ENCODE results near the gene WNT6. TPM values are rescaled to one million over a fixed set of nuclear protein-coding genes. Genes with fewer than 3 reads are reported as not detected.

Gene WNT6
- total RNA-seq, 2 experiments from 2014 or later = not detected

DNA sequence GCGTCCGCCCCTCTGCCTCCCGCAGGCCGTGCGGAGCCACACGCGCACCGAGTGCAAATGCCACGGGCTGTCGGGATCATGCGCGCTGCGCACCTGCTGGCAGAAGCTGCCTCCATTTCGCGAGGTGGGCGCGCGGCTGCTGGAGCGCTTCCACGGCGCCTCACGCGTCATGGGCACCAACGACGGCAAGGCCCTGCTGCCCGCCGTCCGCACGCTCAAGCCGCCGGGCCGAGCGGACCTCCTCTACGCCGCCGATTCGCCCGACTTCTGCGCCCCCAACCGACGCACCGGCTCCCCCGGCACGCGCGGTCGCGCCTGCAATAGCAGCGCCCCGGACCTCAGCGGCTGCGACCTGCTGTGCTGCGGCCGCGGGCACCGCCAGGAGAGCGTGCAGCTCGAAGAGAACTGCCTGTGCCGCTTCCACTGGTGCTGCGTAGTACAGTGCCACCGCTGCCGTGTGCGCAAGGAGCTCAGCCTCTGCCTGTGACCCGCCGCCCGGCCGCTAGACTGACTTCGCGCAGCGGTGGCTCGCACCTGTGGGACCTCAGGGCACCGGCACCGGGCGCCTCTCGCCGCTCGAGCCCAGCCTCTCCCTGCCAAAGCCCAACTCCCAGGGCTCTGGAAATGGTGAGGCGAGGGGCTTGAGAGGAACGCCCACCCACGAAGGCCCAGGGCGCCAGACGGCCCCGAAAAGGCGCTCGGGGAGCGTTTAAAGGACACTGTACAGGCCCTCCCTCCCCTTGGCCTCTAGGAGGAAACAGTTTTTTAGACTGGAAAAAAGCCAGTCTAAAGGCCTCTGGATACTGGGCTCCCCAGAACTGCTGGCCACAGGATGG, 14.0 kb downstream of the WNT6 start:
- H3K9me3 ChIP-seq (ENCODE audit: control insufficient read depth in 1 of 2, insufficient read depth in 1 of 2, low read length in 2 of 2) = peaks cover 0 to 15% of the 10 kb centered on the region in 2 experiments
- peaks cover 59% of the 10 kb centered on the region for H3K4me1 ChIP-seq (ENCODE audit: insufficient read depth, low read length)
- intact Hi-C loops (cut with DNase I, micrococcal nuclease) = no loop called here
- Mint-ChIP-seq H3K27me3 (peaks cover 55% of the 10 kb centered on the region), H3K27ac (no peak overlapping the region), H3K4me3 (peak overlapping the region; percentile 26), H3K36me3 (ENCODE audit: low read depth) (no peaks in the 10 kb centered on the region), H3K9me3 (no peaks in the 10 kb centered on the region), H3K4me1 (ENCODE audit: low read depth) (peaks cover 42% of the 10 kb centered on the region)
- peak in 2 of 14 experiments; percentile 45 to 53 for DNase-seq
- H3K27me3 ChIP-seq (ENCODE audit: control insufficient read depth in 1 of 2, insufficient read depth in 2 of 2, low read length in 2 of 2) = peaks cover 33 to 36% of the 10 kb centered on the region in 2 experiments
- no peaks in the 10 kb centered on the region for H3K36me3 ChIP-seq (ENCODE audit: insufficient read depth, low read length)
- TF ChIP-seq CTCF (IDR thresholded peaks at IDR 0.05) = no peak
- H3K27ac ChIP-seq (ENCODE audit: low read depth in 1 of 2, low read length in 2 of 2) = no peak overlapping the region
- H3K4me3 ChIP-seq (ENCODE audit: low read length) = no peak overlapping the region
- ChIA-PET POLR2A (interaction anchor here (1.2 to 19.6 kb wide), 2 partner anchors 22 to 106 kb away, joined by 3 to 455 read pairs; no protein-coding TSS in a partner anchor), CTCF (interaction anchor here (0.6 to 12.1 kb wide), 4 partner anchors 23 to 166 kb away, joined by 3 to 500 read pairs (median 14); no protein-coding TSS in a partner anchor)
- ATAC-seq (ENCODE audit: poor library complexity) = no peak

- Histone ChIP-seq H3K27ac (ENCODE audit: low read depth in 1 of 2, low read length in 2 of 2) (no peak overlapping the region), H3K36me3 (ENCODE audit: insufficient read depth, low read length) (no peaks in the 10 kb centered on the region), H3K4me1 (ENCODE audit: insufficient read depth, low read length) (peaks cover 77% of the 10 kb centered on the region), H3K4me3 (ENCODE audit: low read length) (no peak overlapping the region), H3K27me3 (ENCODE audit: control insufficient read depth in 1 of 2, insufficient read depth in 2 of 2, low read length in 2 of 2) (peaks cover 32 to 36% of the 10 kb centered on the region in 2 experiments), H3K9me3 (ENCODE audit: control insufficient read depth in 1 of 2, insufficient read depth in 1 of 2, low read length in 2 of 2) (peaks cover 0 to 15% of the 10 kb centered on the region in 2 experiments)
- Mint-ChIP-seq H3K4me1 (ENCODE audit: low read depth) (peaks cover 50% of the 10 kb centered on the region), H3K4me3 (no peak overlapping the region), H3K9me3 (no peaks in the 10 kb centered on the region), H3K27ac (no peak overlapping the region), H3K27me3 (peaks cover 49% of the 10 kb centered on the region), H3K36me3 (ENCODE audit: low read depth) (no peaks in the 10 kb centered on the region)
- CTCF ChIA-PET = interaction anchor here (0.7 to 12.1 kb wide), 18 partner anchors 9 to 374 kb away, joined by 3 to 500 read pairs (median 4); partner anchors contain the start of gene TTLL4
- TF ChIP-seq CTCF (IDR thresholded peaks at IDR 0.05) = no peak
- intact Hi-C loops (cut with DNase I, micrococcal nuclease) = loop anchor here (1.0 to 5.0 kb wide), 3 partner anchors 23 to 107 kb away; no protein-coding TSS in a partner anchor
- no peak for ATAC-seq (ENCODE audit: poor library complexity)
- DNase-seq = no peak
- POLR2A ChIA-PET = interaction anchor here (1.0 to 19.6 kb wide), 3 partner anchors 20 to 33 kb away, joined by 3 to 455 read pairs (median 3); no protein-coding TSS in a partner anchor
These were observed 16.2 kb downstream of the WNT6 start for GRCh38 chr2:218875692-218876246.

DNA sequence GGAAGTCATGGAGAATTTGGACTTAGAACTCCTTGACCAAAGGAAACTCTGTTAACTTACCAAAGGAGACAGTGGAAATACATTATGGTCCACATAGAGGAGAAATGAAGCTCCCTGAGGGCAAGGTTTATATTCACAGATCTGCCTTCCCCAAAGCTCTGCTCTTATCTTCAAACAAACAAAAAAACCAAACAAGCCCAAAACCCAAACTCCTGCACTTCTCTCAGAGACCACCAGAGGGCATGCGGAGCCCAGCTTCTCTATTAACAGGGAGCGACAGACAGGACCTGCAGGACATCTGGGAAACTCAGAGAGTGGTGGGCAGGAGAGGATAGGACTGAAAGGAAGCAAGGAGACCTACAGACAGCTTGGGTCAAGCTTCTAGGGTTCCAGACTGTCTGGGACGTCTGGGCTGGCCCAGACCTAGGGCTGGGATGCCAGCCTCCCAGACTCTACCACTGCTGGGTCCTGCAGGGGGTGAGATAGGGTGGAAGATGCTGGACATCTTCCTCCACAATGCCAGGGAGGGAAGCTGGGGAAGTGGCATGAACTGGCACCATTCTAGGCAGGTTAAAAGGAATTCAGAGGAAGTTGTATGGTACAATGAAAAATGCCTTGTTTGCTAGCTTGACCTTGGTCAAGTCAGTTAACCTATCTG, 17.1 kb downstream of the WNT6 start:
- ATAC-seq (ENCODE audit: poor library complexity) = no peak
- peaks cover 54% of the 10 kb centered on the region for H3K4me1 Mint-ChIP-seq (ENCODE audit: low read depth)

More for the DNA sequence above, 17.1 kb downstream of the WNT6 start:
- H3K27ac ChIP-seq (ENCODE audit: low read depth in 1 of 2, low read length in 2 of 2) = no peak overlapping the region
- H3K4me3 ChIP-seq (ENCODE audit: low read length) = no peak overlapping the region
- peak; percentile 54 to 87 (median 73) for DNase-seq
- Mint-ChIP-seq H3K27me3 (peaks cover 45% of the 10 kb centered on the region), H3K27ac (peak overlapping the region; percentile 6), H3K36me3 (ENCODE audit: low read depth) (no peaks in the 10 kb centered on the region), H3K4me3 (peak overlapping the region; percentile 8), H3K9me3 (no peaks in the 10 kb centered on the region)
- ChIA-PET CTCF (interaction anchor here (0.7 to 12.1 kb wide), 24 partner anchors 8 to 373 kb away, joined by 3 to 500 read pairs (median 4); partner anchors contain the start of gene TTLL4), POLR2A (interaction anchor here (0.5 to 19.6 kb wide), 4 partner anchors 19 to 42 kb away, joined by 3 to 455 read pairs (median 3); no protein-coding TSS in a partner anchor)
- H3K36me3 ChIP-seq (ENCODE audit: insufficient read depth, low read length) = no peaks in the 10 kb centered on the region
- peak; percentile 98 for TF ChIP-seq CTCF (IDR thresholded peaks at IDR 0.05)
- H3K4me1 ChIP-seq (ENCODE audit: insufficient read depth, low read length) = peaks cover 78% of the 10 kb centered on the region
- peaks cover 0 to 15% of the 10 kb centered on the region in 2 experiments for H3K9me3 ChIP-seq (ENCODE audit: control insufficient read depth in 1 of 2, insufficient read depth in 1 of 2, low read length in 2 of 2)
- intact Hi-C loops (cut with DNase I, micrococcal nuclease) = loop anchor here (1.0 to 5.0 kb wide), 3 partner anchors 22 to 106 kb away; no protein-coding TSS in a partner anchor
- peaks cover 29 to 36% of the 10 kb centered on the region in 2 experiments for H3K27me3 ChIP-seq (ENCODE audit: control insufficient read depth in 1 of 2, insufficient read depth in 2 of 2, low read length in 2 of 2)
